Glutamatergic neuron (in vitro differentiated cells): ENCODE measurements around the gene KRT2. TPM values are rescaled to one million over a fixed set of nuclear protein-coding genes. Genes with fewer than 3 reads are reported as not detected.

Source experiments
- DNase-seq: peaks from one replicate; pipeline ENCODE4 v3.0.0; 2022
- H3K27ac Mint-ChIP-seq: one replicate; pipeline ENCODE4 v1.8.0; 2020; ENCODE audit warnings: mild to moderate bottlenecking, mixed read lengths, inconsistent platforms; ENCODE audit not compliant: unreplicated experiment
- H3K27me3 Mint-ChIP-seq: one replicate; pipeline ENCODE4 v1.8.0; 2020; ENCODE audit warnings: mild to moderate bottlenecking, moderate library complexity, mixed read lengths, inconsistent platforms; ENCODE audit not compliant: unreplicated experiment
- H3K36me3 Mint-ChIP-seq: one replicate; pipeline ENCODE4 v1.8.0; 2020; ENCODE audit warnings: mild to moderate bottlenecking, mixed read lengths, inconsistent platforms; ENCODE audit not compliant: unreplicated experiment
- H3K4me1 Mint-ChIP-seq: one replicate; pipeline ENCODE4 v1.8.0; 2020; ENCODE audit warnings: mild to moderate bottlenecking, low read depth, mixed read lengths, inconsistent platforms; ENCODE audit not compliant: unreplicated experiment
- H3K4me3 Mint-ChIP-seq: one replicate; pipeline ENCODE4 v1.8.0; 2020; ENCODE audit warnings: mild to moderate bottlenecking, mixed read lengths, inconsistent platforms; ENCODE audit not compliant: unreplicated experiment
- H3K9me3 Mint-ChIP-seq: one replicate; pipeline ENCODE4 v1.8.0; 2020; ENCODE audit warnings: mild to moderate bottlenecking, moderate library complexity, mixed read lengths, inconsistent platforms; ENCODE audit not compliant: unreplicated experiment
- CTCF ChIP-seq: fragments of 200-600 bp; sonication (generic); IDR thresholded peaks from one replicate; pipeline ENCODE4 v1.5.0; 2021; ENCODE audit not compliant: partially characterized antibody, unreplicated experiment
- total RNA-seq: library from RNA; stranded (reverse); fragmentation: NEBNext Ultra II Directional; extraction: Animal tissue kit (Norgen Biotek cat#: 25700); gene quantifications from one replicate; pipeline ENCODE4 v1.2.1, GENCODE V29; 2021; ENCODE audit not compliant: unreplicated experiment

KRT2 gene
- total RNA-seq, 1 donor from 2014 or later: not detected

- no peak overlapping the region for H3K27ac Mint-ChIP-seq
- no peak overlapping the region for H3K4me3 Mint-ChIP-seq
- H3K36me3 Mint-ChIP-seq: peaks cover 8% of the 10 kb centered on the region
- peaks cover 1% of the 10 kb centered on the region for H3K9me3 Mint-ChIP-seq
- H3K27me3 Mint-ChIP-seq: peaks cover 10% of the 10 kb centered on the region
- no peaks in the 10 kb centered on the region for H3K4me1 Mint-ChIP-seq
- TF ChIP-seq CTCF: no peak
- DNase-seq: no peak
Observed at GRCh38 chr12:52600071-52600470, 51.9 kb downstream of the KRT2 start.

GRCh38 chr12:52598966-52599365, 53.0 kb downstream of the KRT2 start:
- Mint-ChIP-seq H3K4me1 (no peaks in the 10 kb centered on the region), H3K27me3 (peaks cover 10% of the 10 kb centered on the region), H3K27ac (no peak overlapping the region), H3K4me3 (no peak overlapping the region), H3K36me3 (peaks cover 8% of the 10 kb centered on the region), H3K9me3 (peaks cover 1% of the 10 kb centered on the region)
- TF ChIP-seq CTCF: no peak
- DNase-seq: no peak

Other genes with a start within 250 kb of the KRT2 start
- not detected for gene KRT82, start 245.9 kb downstream of the KRT2 start, total RNA-seq
- gene KRT75, start 217.8 kb downstream of the KRT2 start, total RNA-seq: not detected
- gene KRT6B, start 200.1 kb downstream of the KRT2 start, total RNA-seq: not detected
- gene KRT6C, start 178.4 kb downstream of the KRT2 start, total RNA-seq: not detected
- gene KRT6A, start 159.0 kb downstream of the KRT2 start, total RNA-seq: not detected
- not detected for gene KRT5, start 131.8 kb downstream of the KRT2 start, total RNA-seq
- gene KRT71, start 99.1 kb downstream of the KRT2 start, total RNA-seq: not detected
- not detected for gene KRT74, start 78.4 kb downstream of the KRT2 start, total RNA-seq
- gene KRT72, start 50.7 kb downstream of the KRT2 start, total RNA-seq: not detected
- gene KRT73, start 33.7 kb downstream of the KRT2 start, total RNA-seq: not detected
- gene KRT1, start 28.2 kb upstream of the KRT2 start, total RNA-seq: not detected
- not detected for gene KRT77, start 51.3 kb upstream of the KRT2 start, total RNA-seq
- gene KRT76, start 125.1 kb upstream of the KRT2 start, total RNA-seq: not detected
- gene KRT3, start 143.9 kb upstream of the KRT2 start, total RNA-seq: not detected
- gene KRT4, start 161.9 kb upstream of the KRT2 start, total RNA-seq: not detected
- not detected for gene KRT79, start 182.1 kb upstream of the KRT2 start, total RNA-seq
- gene KRT78, start 196.8 kb upstream of the KRT2 start, total RNA-seq: not detected